Transverse colon (tissue), 4 donors: Measurements from ENCODE around the gene ZNF12. TPM values are rescaled to one million over a fixed set of nuclear protein-coding genes. Genes with fewer than 3 reads are reported as not detected.

Experiments
- DNase-seq: peaks from one replicate; pipeline ENCODE4 v3.0.0-alpha.2; 2019
- H3K27ac ChIP-seq, 4 donors: fragments of 200-600 bp; sonication (generic); 2 replicates each; pipeline ENCODE4 v1.5.1; 2016 to 2018; ENCODE audit warnings: inconsistent platforms in 4 of 4
- H3K27me3 ChIP-seq: fragments of 200-600 bp; sonication (generic); 2 replicates; pipeline ENCODE4 v1.5.1; 2017; ENCODE audit warnings: inconsistent platforms
- H3K36me3 ChIP-seq, 4 donors: fragments of 200-600 bp; sonication (generic); 2 replicates each; pipeline ENCODE4 v1.5.1; 2017 to 2019; ENCODE audit warnings: inconsistent platforms in 4 of 4
- H3K4me1 ChIP-seq, 4 donors: fragments of 200-600 bp; sonication (generic); 2 replicates each; pipeline ENCODE4 v1.5.1; 2017 to 2020; ENCODE audit warnings: inconsistent platforms in 4 of 4
- H3K4me3 ChIP-seq, 4 donors: fragments of 200-600 bp; sonication (generic); 1 replicate in 1 of 4; 2 replicates in 3 of 4; pipeline versions ENCODE4 v1.5.1 to v1.6.1; 2017 to 2019; ENCODE audit warnings: inconsistent platforms in 4 of 4
- H3K9me3 ChIP-seq, 2 donors: fragments of 200-600 bp; sonication (generic); 2 replicates each; pipeline ENCODE4 v1.5.1; 2017 to 2019; ENCODE audit warnings: inconsistent platforms in 2 of 2
- EP300 ChIP-seq: sonication (generic); formaldehyde crosslinking; IDR thresholded peaks from one replicate; pipeline ENCODE4 v1.6.1; 2017; ENCODE audit warnings: antibody characterized with exemption, low read depth
- POLR2A ChIP-seq: fragments of 450-650 bp; IDR thresholded peaks from one replicate; pipeline ENCODE4 v1.6.1; 2016; ENCODE audit warnings: antibody characterized with exemption, mild to moderate bottlenecking, moderate library complexity
- POLR2AphosphoS5 ChIP-seq, 3 donors: sonication (generic); formaldehyde crosslinking; IDR thresholded peaks; one replicate each; pipeline ENCODE4 v1.6.1; 2016; ENCODE audit warnings: antibody characterized with exemption in 3 of 3
- WGBS, 2 donors: methylation state at CpG; one replicate each; pipeline ENCODE4 v1.1.5; 2018; ENCODE audit warnings: low coverage in 1 of 2; 5-methylcytosine and 5-hydroxymethylcytosine counted together
- in situ Hi-C, 4 donors: fragments of 200-750 bp; cut with MboI; loops; one replicate each; pipeline versions ENCODE4 v1.15.0 to v1.15.1; 2017; ENCODE audit warnings: low sequenced_read_pairs in 3 of 4, low pct_ligation_motif_present in 1 of 4, low pct_unique_long_range_greater_than_20kb in 1 of 4
- intact Hi-C: fragments of 100-400 bp; cut with DNase I; formaldehyde crosslinking; loops from one replicate; pipeline ENCODE4 v1.15.1; 2023; ENCODE audit warnings: low total_unique reads
- total RNA-seq, 4 donors: library from RNA; depleted of rRNA; stranded (reverse); fragments of >200 nt; gene quantifications; one replicate each; pipeline ENCODE4 v1.1.0, GENCODE V29; 2016
- TF ChIP-seq, protein P1 (sequence below), 5 experiments: fragments of 200-600 bp in 3 of 5; fragments of 450-650 bp in 2 of 5; sonication (generic) in 3 of 5; IDR thresholded peaks; 1 replicate in 2 of 5; 2 replicates in 3 of 5; pipeline ENCODE4 v1.5.1; 2016 to 2017; ENCODE audit warnings: antibody characterized with exemption in 5 of 5, inconsistent platforms in 3 of 5, mild to moderate bottlenecking in 2 of 5, moderate library complexity in 1 of 5

Gene ZNF12
- total RNA-seq, 4 donors from 2014 or later, result 17.5 to 171 (median 33.8) TPM

DNA sequence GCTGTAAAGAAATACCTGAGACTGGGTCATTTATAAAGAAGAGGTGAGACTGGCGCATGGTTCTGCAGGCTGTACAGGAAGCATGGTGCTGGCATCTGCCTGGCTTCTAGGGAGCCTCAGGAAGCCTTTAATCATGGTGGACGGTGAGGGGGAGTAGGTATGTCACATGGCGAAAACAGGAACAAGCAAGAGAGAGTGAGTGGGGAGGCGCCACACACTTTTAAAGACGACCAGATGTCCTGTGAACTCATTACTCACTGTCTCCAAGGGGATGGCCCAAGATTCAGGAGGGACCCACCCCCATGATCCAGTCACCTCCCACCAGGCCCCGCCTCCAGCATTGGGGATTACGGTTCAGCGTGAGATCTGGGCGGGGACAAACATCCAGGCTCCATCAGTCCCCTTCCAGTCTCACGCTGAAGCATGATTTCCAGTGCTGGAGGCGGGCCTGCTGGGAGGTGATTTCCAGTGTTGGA is 66.5 kb downstream of the ZNF12 start:
- H3K27me3 ChIP-seq, result no peaks in the 10 kb centered on the region
- in situ Hi-C loops, result no loop called here
- DNase-seq, result no peak
- H3K4me3 ChIP-seq, result no peak overlapping the region
- H3K36me3 ChIP-seq, result peaks cover 0 to 24% (median 12%) of the 10 kb centered on the region in 4 donors
- 76 to 89% methylated on average over 8 to 11 of the region's 11 CpGs for WGBS, 2 donors
- H3K27ac ChIP-seq, result no peak overlapping the region
- H3K4me1 ChIP-seq, result peaks cover 7 to 25% (median 16%) of the 10 kb centered on the region in 4 donors
- intact Hi-C loops, result no loop called here
- no peaks in the 10 kb centered on the region for H3K9me3 ChIP-seq
- TF ChIP-seq, protein P1, sequence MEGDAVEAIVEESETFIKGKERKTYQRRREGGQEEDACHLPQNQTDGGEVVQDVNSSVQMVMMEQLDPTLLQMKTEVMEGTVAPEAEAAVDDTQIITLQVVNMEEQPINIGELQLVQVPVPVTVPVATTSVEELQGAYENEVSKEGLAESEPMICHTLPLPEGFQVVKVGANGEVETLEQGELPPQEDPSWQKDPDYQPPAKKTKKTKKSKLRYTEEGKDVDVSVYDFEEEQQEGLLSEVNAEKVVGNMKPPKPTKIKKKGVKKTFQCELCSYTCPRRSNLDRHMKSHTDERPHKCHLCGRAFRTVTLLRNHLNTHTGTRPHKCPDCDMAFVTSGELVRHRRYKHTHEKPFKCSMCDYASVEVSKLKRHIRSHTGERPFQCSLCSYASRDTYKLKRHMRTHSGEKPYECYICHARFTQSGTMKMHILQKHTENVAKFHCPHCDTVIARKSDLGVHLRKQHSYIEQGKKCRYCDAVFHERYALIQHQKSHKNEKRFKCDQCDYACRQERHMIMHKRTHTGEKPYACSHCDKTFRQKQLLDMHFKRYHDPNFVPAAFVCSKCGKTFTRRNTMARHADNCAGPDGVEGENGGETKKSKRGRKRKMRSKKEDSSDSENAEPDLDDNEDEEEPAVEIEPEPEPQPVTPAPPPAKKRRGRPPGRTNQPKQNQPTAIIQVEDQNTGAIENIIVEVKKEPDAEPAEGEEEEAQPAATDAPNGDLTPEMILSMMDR (IDR thresholded peaks at IDR 0.05), result no peak
- TF ChIP-seq POLR2A (no peak), POLR2AphosphoS5 (IDR thresholded peaks at IDR 0.05) (no peak), EP300 (no peak)

- H3K4me3 ChIP-seq, result no peak overlapping the region
- in situ Hi-C loops (no loop called here), intact Hi-C loops (loop anchor here (5.0 kb wide), 1 partner anchor 928 kb away; the partner anchor contains the start of gene MIOS)
- H3K9me3 ChIP-seq, result no peaks in the 10 kb centered on the region
- no peaks in the 10 kb centered on the region for H3K27me3 ChIP-seq
- 92% methylated on average over 10 of the region's 11 CpGs; no CpG with 5 or more reads in 1 of the 2 donors for WGBS, 2 donors
- H3K36me3 ChIP-seq, result peaks cover 0 to 20% (median 9%) of the 10 kb centered on the region in 4 donors
- TF ChIP-seq EP300, result no peak
- TF ChIP-seq POLR2A, result no peak
- TF ChIP-seq, protein P1 (IDR thresholded peaks at IDR 0.05), result no peak
- no peak for TF ChIP-seq POLR2AphosphoS5 (IDR thresholded peaks at IDR 0.05)
- H3K4me1 ChIP-seq, result peaks cover 7 to 25% (median 16%) of the 10 kb centered on the region in 4 donors
- no peak for DNase-seq
- H3K27ac ChIP-seq, result no peak overlapping the region
Measured at GRCh38 chr7:6639627-6640026, 67.1 kb downstream of the ZNF12 start.

DNA sequence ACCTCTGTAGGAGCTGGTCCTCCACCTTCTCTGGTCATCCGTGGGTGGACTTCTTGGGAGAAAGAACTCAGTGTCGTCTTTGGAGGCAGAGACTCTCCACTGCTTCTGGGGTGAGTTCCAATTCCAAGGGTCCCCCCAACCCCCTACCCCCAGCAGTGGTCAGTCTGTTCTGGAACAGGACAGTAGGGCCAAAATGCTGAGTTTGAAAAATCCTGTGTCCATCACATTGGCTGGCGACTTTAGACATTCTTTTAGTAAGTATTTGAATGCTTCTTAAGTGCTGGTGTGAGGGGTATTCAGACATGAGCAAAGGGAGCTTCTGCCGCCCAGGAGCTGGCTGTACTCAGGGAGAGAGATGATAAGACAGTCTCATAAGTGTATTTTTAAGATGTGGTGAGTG is 67.7 kb downstream of the ZNF12 start:
- DNase-seq, result no peak
- Histone ChIP-seq H3K9me3 (no peaks in the 10 kb centered on the region), H3K4me1 (peaks cover 7 to 25% (median 16%) of the 10 kb centered on the region in 4 donors), H3K4me3 (no peak overlapping the region), H3K36me3 (peaks cover 0 to 15% (median 7%) of the 10 kb centered on the region in 4 donors), H3K27ac (no peak overlapping the region), H3K27me3 (no peaks in the 10 kb centered on the region)
- WGBS, 2 donors, result 84% methylated on average over 4 of the region's 4 CpGs; no CpG with 5 or more reads in 1 of the 2 donors
- TF ChIP-seq, protein P1 (IDR thresholded peaks at IDR 0.05), result no peak
- no peak for TF ChIP-seq POLR2A
- no peak for TF ChIP-seq EP300
- no peak for TF ChIP-seq POLR2AphosphoS5 (IDR thresholded peaks at IDR 0.05)
- intact Hi-C loops, result loop anchor here (5.0 kb wide), 1 partner anchor 928 kb away; the partner anchor contains the start of gene MIOS
- in situ Hi-C loops, result no loop called here

Other genes starting within 250 kb of the ZNF12 start
- 100 to 1,000 TPM in 2 of 4 donors, 10 to 100 TPM in 2; 71.4 to 156 (median 101) TPM for gene KDELR2, start 222.8 kb downstream of the ZNF12 start, total RNA-seq
- 1 to 10 TPM in 1 of 4 donors, under 1 TPM in 3; 0.20 to 1.1 (median 0.66) TPM for gene GRID2IP, start 155.5 kb downstream of the ZNF12 start, total RNA-seq
- gene ZDHHC4, start 129.5 kb downstream of the ZNF12 start, total RNA-seq, result 10 to 100 TPM in 3 of 4 donors, 1 to 10 TPM in 1; 6.4 to 53.8 (median 26.1) TPM
- 10 to 100 TPM; 21.8 to 56.5 (median 32.6) TPM for gene INTS15, start 116.9 kb downstream of the ZNF12 start, total RNA-seq
- 10 to 100 TPM in 1 of 4 donors, 1 to 10 TPM in 3; 2.9 to 18.7 (median 7.3) TPM for gene ZNF853, start 91.3 kb downstream of the ZNF12 start, total RNA-seq
- gene ZNF316, start 69.6 kb downstream of the ZNF12 start, total RNA-seq, result 100 to 1,000 TPM in 1 of 4 donors, 10 to 100 TPM in 3; 15.3 to 188 (median 50.9) TPM
- under 1 TPM in 1 of 4 donors, not detected in 3; 0.68 TPM for gene RSPH10B2, start 47.2 kb upstream of the ZNF12 start, total RNA-seq
- 10 to 100 TPM; 37.4 to 58.6 (median 52.1) TPM for gene CCZ1B, start 119.3 kb upstream of the ZNF12 start, total RNA-seq